Naive B cell (primary cell): ENCODE results near the gene SLC13A5. TPM values are rescaled to one million over a fixed set of nuclear protein-coding genes. Genes with fewer than 3 reads are reported as not detected.
"Not testable (repeated sequence)": the region's sequence is repeated elsewhere in the genome, so short reads cannot be mapped to it uniquely, and the experiment has no call there.

ENCODE experiments used
- ATAC-seq, 2 donors: fragments of 150-1000 bp; cut with Tn5 transposase; 2 replicates each; pipeline ENCODE4 v1.10.0; 2021; ENCODE audit warnings: low read depth in 2 of 2, mild to moderate bottlenecking in 2 of 2, moderate library complexity in 2 of 2
- DNase-seq: peaks from one replicate; pipeline ENCODE4 v3.0.0; 2022
- H3K27ac Mint-ChIP-seq, 6 donors: one replicate each; pipeline ENCODE4 v1.8.0; 2020 to 2022; ENCODE audit warnings: mild to moderate bottlenecking in 6 of 6, mixed read lengths in 6 of 6, moderate library complexity in 5 of 6, inconsistent platforms in 2 of 6
- H3K27me3 Mint-ChIP-seq, 3 donors: one replicate each; pipeline ENCODE4 v1.8.0; 2021 to 2022; ENCODE audit warnings: mixed read lengths in 3 of 3, mild to moderate bottlenecking in 1 of 3
- H3K36me3 Mint-ChIP-seq, 2 donors: one replicate each; pipeline ENCODE4 v1.8.0; 2020 to 2022; ENCODE audit warnings: mixed read lengths in 2 of 2, inconsistent platforms in 1 of 2, mild to moderate bottlenecking in 1 of 2
- H3K4me1 Mint-ChIP-seq, 3 donors: one replicate each; pipeline ENCODE4 v1.8.0; 2020 to 2022; ENCODE audit warnings: mixed read lengths in 3 of 3, inconsistent platforms in 1 of 3, mild to moderate bottlenecking in 1 of 3, moderate library complexity in 1 of 3
- H3K4me3 Mint-ChIP-seq, 8 donors: one replicate each; pipeline ENCODE4 v1.8.0; 2020 to 2022; ENCODE audit warnings: mild to moderate bottlenecking in 8 of 8, mixed read lengths in 8 of 8, moderate library complexity in 8 of 8, inconsistent platforms in 2 of 8
- H3K9me3 Mint-ChIP-seq, 7 donors: one replicate each; pipeline ENCODE4 v1.8.0; 2020 to 2022; ENCODE audit warnings: mixed read lengths in 7 of 7, mild to moderate bottlenecking in 5 of 7, inconsistent platforms in 2 of 7, moderate library complexity in 1 of 7
- polyA plus RNA-seq, 6 donors: library from polyadenylated mRNA; unstranded; fragments of 300-500 nt; fragmentation: Illumina TruSeq; gene quantifications; one replicate each; pipeline ENCODE4 v1.2.3, GENCODE V29; 2021; ENCODE audit warnings: low read depth in 6 of 6

SLC13A5 gene
- polyA plus RNA-seq, 6 donors from 2014 or later: 0.37 TPM; not detected in 5

DNA sequence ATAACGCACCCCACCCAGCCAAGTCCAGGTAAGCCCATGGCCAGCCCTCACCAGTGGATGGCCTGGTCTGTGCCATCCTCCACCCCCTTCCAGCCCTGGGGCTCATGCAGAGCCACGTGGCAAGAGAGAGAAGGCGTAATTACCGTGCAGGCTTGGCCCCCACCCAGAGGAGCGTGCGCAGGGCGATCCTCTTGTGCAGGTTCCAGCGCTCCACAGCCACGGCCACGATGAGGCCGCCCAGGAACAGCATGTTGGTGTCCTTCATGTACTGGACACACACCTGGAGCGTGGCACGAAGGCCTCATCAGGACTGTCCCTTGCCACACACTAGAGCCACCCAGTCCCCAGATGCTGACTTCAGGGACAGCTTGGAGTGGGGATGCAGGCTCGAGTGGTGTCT is 6.7 kb downstream of the SLC13A5 start:
- Mint-ChIP-seq H3K4me1 (peaks cover 0 to 8% (median 3%) of the 10 kb centered on the region in 3 donors), H3K27ac (no peak overlapping the region), H3K4me3 (no peak overlapping the region), H3K9me3 (no peaks in the 10 kb centered on the region), H3K27me3 (peaks cover 34 to 78% (median 74%) of the 10 kb centered on the region in 3 donors), H3K36me3 (peaks cover 0 to 5% of the 10 kb centered on the region in 2 donors)
- DNase-seq (no peak), ATAC-seq (no peak)

DNA sequence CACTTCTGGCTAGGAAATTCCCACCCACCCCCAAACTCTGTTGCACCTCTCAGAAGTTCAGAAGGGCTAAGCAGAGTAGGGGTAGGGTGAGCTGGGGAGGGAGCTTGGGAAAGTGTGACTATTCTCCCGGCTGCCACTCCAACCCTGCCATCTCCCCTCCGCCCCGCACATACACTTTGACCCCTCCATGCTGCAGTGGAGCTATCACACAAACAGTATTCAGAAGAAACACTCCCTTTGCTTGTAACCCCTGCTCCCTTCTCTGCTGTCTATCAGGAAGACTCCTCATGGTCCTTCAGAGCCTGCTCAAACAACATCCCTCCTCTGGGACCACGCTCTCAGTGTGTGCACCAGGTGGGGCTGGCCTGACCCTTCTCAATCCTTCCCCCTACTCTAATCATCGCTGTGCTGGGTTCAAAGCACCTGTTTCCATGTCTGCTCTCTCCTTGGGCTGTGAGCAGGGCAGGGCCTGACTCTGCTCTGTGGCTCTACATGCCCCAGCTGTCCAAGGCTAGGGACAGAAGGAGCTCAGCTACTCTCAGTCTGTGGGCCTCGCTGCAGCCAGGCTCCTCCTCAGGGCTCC is 8.6 kb downstream of the SLC13A5 start:
- Mint-ChIP-seq H3K27me3 (peaks cover 25 to 62% (median 59%) of the 10 kb centered on the region in 3 donors), H3K36me3 (no peaks in the 10 kb centered on the region), H3K9me3 (no peaks in the 10 kb centered on the region), H3K4me1 (peaks cover 0 to 2% (median 0%) of the 10 kb centered on the region in 3 donors), H3K4me3 (no peak overlapping the region), H3K27ac (peak overlapping the region in 1 of 6 donors; percentile 68)
- no peak for ATAC-seq
- DNase-seq: no peak

GRCh38 chr17:6703751-6704150 is 9.4 kb downstream of the SLC13A5 start:
- ATAC-seq (no peak), DNase-seq (no peak)
- H3K4me3 Mint-ChIP-seq: no peak overlapping the region
- H3K27ac Mint-ChIP-seq: no peak overlapping the region
- H3K36me3 Mint-ChIP-seq: no peaks in the 10 kb centered on the region
- peaks cover 0 to 2% (median 0%) of the 10 kb centered on the region in 3 donors for H3K4me1 Mint-ChIP-seq
- no peaks in the 10 kb centered on the region for H3K9me3 Mint-ChIP-seq
- H3K27me3 Mint-ChIP-seq: peaks cover 21 to 54% (median 50%) of the 10 kb centered on the region in 3 donors

DNA sequence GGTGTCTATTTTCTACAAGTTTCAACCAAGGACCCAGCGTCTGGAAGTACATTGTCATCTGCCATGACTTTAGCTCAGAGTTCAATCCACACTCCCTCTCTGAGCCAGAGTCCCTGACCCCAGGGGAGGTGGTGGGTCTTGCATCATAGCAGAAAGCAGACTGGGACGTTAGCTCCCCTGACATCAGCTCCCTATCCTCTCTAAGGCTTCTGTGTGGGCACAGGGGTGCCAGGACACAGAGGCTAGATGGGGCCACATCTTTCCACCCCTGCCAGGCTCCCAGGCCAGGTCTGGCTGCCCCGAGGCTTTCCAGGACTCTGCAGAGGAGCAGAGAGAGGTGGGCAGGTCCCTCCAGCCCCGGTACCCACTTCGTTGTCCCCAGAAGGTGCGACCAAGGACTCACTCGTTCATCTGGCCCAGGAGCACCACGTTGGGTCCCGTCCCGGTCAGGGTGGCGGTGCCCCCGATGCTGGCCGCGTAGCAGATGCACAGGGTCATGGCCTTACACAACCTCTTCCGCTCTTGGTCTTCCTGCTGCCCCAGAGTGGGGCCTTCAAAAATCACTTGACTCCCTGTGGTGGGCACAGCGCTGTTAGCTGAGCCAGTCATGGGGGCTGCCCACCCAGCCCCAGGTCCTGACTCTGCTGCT is 10.5 kb downstream of the SLC13A5 start:
- no peak for DNase-seq
- Mint-ChIP-seq H3K9me3 (no peaks in the 10 kb centered on the region), H3K4me3 (no peak overlapping the region), H3K27me3 (peaks cover 14 to 46% (median 41%) of the 10 kb centered on the region in 3 donors), H3K36me3 (no peaks in the 10 kb centered on the region), H3K4me1 (peaks cover 0 to 2% (median 0%) of the 10 kb centered on the region in 3 donors), H3K27ac (no peak overlapping the region)
- ATAC-seq: no peak

DNA sequence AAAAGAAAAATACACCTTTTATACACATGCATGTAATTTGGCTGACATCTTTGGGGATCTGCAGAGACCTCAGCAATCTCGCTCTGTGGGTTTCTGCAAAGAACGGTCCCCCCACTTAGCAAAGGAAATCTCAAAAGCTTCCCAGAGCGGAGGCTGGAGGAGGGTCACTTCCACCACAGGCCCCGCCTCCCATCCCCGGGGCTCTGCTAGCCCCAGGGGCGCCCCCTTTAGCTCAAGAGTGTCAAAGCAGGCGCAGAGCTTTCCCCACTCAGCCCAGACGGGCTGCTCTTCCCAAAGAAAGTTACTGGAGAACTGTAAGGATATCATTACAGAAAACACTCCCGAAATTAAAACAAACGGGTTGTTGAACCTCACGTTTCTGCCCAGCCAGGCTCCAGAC is 11.4 kb downstream of the SLC13A5 start:
- peaks cover 14 to 40% (median 32%) of the 10 kb centered on the region in 3 donors for H3K27me3 Mint-ChIP-seq
- DNase-seq (no peak), ATAC-seq (peak in 1 of 2 donors; percentile 51)
- H3K4me3 Mint-ChIP-seq: no peak overlapping the region
- no peaks in the 10 kb centered on the region for H3K36me3 Mint-ChIP-seq
- H3K4me1 Mint-ChIP-seq: peaks cover 0 to 2% (median 0%) of the 10 kb centered on the region in 3 donors
- no peak overlapping the region for H3K27ac Mint-ChIP-seq
- H3K9me3 Mint-ChIP-seq: no peaks in the 10 kb centered on the region

- Mint-ChIP-seq H3K9me3 (no peaks in the 10 kb centered on the region), H3K27ac (no peak overlapping the region), H3K36me3 (no peaks in the 10 kb centered on the region), H3K27me3 (peaks cover 11 to 41% (median 32%) of the 10 kb centered on the region in 3 donors), H3K4me3 (no peak overlapping the region), H3K4me1 (peaks cover 0 to 2% (median 0%) of the 10 kb centered on the region in 3 donors)
- DNase-seq (no peak), ATAC-seq (no peak)
Observed at GRCh38 chr17:6700948-6701307, 12.2 kb downstream of the SLC13A5 start.

DNA sequence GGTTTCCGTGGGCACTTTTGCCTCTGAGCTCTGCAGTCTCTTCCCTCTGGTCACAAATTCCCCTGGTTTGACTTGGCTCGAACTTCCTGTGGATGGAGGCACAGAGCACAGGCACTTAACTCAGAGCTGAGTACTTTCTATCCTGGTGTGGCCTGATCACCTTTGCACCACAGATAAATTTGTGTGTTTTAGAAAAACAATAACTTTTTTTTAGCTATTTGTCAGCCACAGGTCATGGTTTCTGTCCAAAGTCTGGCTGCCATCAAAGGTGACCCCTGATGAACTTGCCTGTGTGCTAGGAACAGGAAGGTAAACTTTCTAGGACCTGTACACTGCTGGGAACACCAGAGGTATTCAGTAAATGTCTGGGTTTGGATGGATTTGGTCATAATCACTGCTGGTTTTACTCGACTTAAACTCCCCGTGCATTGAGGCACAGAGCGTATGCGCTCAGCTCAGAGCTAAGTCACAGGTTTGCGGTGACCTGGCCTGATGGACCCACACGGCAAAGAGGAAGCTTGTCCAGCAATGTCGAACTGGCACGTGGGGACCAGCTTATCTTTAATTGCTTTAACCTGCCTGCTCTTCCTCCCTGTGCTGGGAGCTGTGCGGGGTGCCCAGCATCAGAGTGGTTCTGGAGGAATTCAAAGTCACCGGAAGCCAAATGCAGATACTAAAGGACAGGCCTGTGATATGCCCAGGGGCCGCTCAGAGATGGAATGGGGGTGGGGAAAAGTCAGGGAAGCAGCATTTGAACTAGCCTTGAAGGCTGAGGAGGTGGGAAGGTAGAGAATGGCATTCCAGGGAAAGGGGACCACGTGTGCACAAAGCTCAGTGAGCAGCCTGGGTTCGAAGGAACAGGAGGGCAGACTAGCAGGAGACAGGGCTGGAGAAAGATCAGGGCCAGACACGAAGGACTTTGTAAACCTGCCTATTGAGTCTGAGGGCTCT is 12.9 kb downstream of the SLC13A5 start:
- ATAC-seq (no peak), DNase-seq (no peak)
- Mint-ChIP-seq H3K9me3 (no peaks in the 10 kb centered on the region), H3K4me1 (peaks cover 0 to 2% (median 0%) of the 10 kb centered on the region in 3 donors), H3K27ac (no peak overlapping the region), H3K4me3 (no peak overlapping the region), H3K36me3 (no peaks in the 10 kb centered on the region), H3K27me3 (peaks cover 12 to 48% (median 33%) of the 10 kb centered on the region in 3 donors)

GRCh38 chr17:6698004-6698403 is 15.2 kb downstream of the SLC13A5 start:
- H3K27ac Mint-ChIP-seq: no peak overlapping the region
- ATAC-seq (no peak), DNase-seq (no peak)
- H3K4me1 Mint-ChIP-seq: peaks cover 0 to 2% (median 0%) of the 10 kb centered on the region in 3 donors
- no peaks in the 10 kb centered on the region for H3K36me3 Mint-ChIP-seq
- no peaks in the 10 kb centered on the region for H3K9me3 Mint-ChIP-seq
- H3K27me3 Mint-ChIP-seq: peaks cover 8 to 37% (median 30%) of the 10 kb centered on the region in 3 donors
- no peak overlapping the region for H3K4me3 Mint-ChIP-seq

GRCh38 chr17:6696906-6697305 is 16.3 kb downstream of the SLC13A5 start:
- DNase-seq (no peak), ATAC-seq (no peak)
- no peaks in the 10 kb centered on the region for H3K9me3 Mint-ChIP-seq
- H3K4me3 Mint-ChIP-seq: no peak overlapping the region
- peaks cover 0 to 2% (median 0%) of the 10 kb centered on the region in 3 donors for H3K4me1 Mint-ChIP-seq
- no peak overlapping the region for H3K27ac Mint-ChIP-seq
- H3K36me3 Mint-ChIP-seq: no peaks in the 10 kb centered on the region
- peaks cover 11 to 41% (median 39%) of the 10 kb centered on the region in 3 donors for H3K27me3 Mint-ChIP-seq

- Mint-ChIP-seq H3K36me3 (no peaks in the 10 kb centered on the region), H3K27me3 (peaks cover 21 to 53% (median 52%) of the 10 kb centered on the region in 3 donors), H3K4me1 (peaks cover 0 to 3% (median 0%) of the 10 kb centered on the region in 3 donors), H3K9me3 (no peaks in the 10 kb centered on the region), H3K27ac (no peak overlapping the region), H3K4me3 (no peak overlapping the region)
- ATAC-seq (no peak), DNase-seq (no peak)
Observed at GRCh38 chr17:6695565-6695964, 17.6 kb downstream of the SLC13A5 start.

DNA sequence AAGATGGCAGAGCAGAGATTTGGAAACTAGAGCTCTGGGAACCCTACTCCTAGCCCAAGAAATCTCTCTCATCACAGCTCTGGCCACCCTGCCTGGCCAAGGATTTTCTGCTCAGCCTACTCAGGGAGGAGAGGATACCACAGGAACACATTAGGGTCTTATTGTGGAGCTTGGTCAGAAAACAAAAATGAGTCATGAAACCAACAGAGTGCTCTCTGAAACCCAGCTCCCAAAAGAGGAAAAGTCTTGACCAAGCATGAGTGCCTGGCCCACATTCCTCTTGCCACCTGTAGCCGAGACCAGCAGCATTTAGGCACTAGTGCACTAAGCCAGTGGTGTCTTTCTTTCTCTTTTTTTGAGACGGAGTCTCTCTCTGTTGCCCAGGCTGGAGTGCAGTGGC is 18.1 kb downstream of the SLC13A5 start:
- peaks cover 21 to 58% (median 53%) of the 10 kb centered on the region in 3 donors for H3K27me3 Mint-ChIP-seq
- no peaks in the 10 kb centered on the region for H3K9me3 Mint-ChIP-seq
- ATAC-seq (no peak), DNase-seq (no peak)
- H3K4me3 Mint-ChIP-seq: no peak overlapping the region
- no peak overlapping the region for H3K27ac Mint-ChIP-seq
- H3K36me3 Mint-ChIP-seq: no peaks in the 10 kb centered on the region
- H3K4me1 Mint-ChIP-seq: peaks cover 0 to 3% (median 0%) of the 10 kb centered on the region in 3 donors

- not testable (repeated sequence) for ATAC-seq, H3K4me3 Mint-ChIP-seq, H3K36me3 Mint-ChIP-seq, H3K9me3 Mint-ChIP-seq, H3K4me1 Mint-ChIP-seq, DNase-seq
- peaks cover 32 to 72% (median 59%) of the 10 kb centered on the region in 3 donors for H3K27me3 Mint-ChIP-seq
- peak overlapping the region in 1 of 6 donors; percentile 82 for H3K27ac Mint-ChIP-seq
Observed at GRCh38 chr17:6691958-6692357, 21.2 kb downstream of the SLC13A5 start.

GRCh38 chr17:6691546-6691945 is 21.6 kb downstream of the SLC13A5 start:
- Mint-ChIP-seq H3K27ac (no peak overlapping the region), H3K4me3 (no peak overlapping the region), H3K27me3 (peaks cover 34 to 73% (median 57%) of the 10 kb centered on the region in 3 donors), H3K9me3 (no peaks in the 10 kb centered on the region), H3K36me3 (no peaks in the 10 kb centered on the region), H3K4me1 (peaks cover 0 to 3% (median 0%) of the 10 kb centered on the region in 3 donors)
- no peak for ATAC-seq
- DNase-seq: no peak
